Smooth muscle cell (in vitro differentiated cells): ENCODE results near the gene CA10. TPM values are rescaled to one million over a fixed set of nuclear protein-coding genes. Genes with fewer than 3 reads are reported as not detected.

Source experiments
- DNase-seq: peaks from one replicate; lab custom pipeline; 2025; ENCODE audit not compliant: unreplicated experiment; lab: John Stamatoyannopoulos, UW
- H2AFZ ChIP-seq: fragments of 200-600 bp; sonication (generic); 2 replicates; pipeline ENCODE4 v1.6.0; 2016; ENCODE audit warnings: antibody characterized with exemption, low read depth, mild to moderate bottlenecking
- H3F3A ChIP-seq: fragments of 200-600 bp; sonication (generic); 2 replicates; pipeline ENCODE4 v1.6.0; 2017; ENCODE audit warnings: antibody characterized with exemption, low read depth
- H3K27ac ChIP-seq: fragments of 200-600 bp; sonication (generic); 2 replicates; pipeline ENCODE4 v1.5.1; 2016; ENCODE audit warnings: low read depth, mild to moderate bottlenecking
- H3K27me3 ChIP-seq: fragments of 200-600 bp; sonication (generic); 2 replicates; pipeline ENCODE4 v1.6.1; 2016; ENCODE audit warnings: low read depth, mild to moderate bottlenecking
- H3K36me3 ChIP-seq: fragments of 200-600 bp; sonication (generic); 2 replicates; pipeline ENCODE4 v1.5.1; 2016; ENCODE audit warnings: low read depth
- H3K4me1 ChIP-seq: fragments of 200-600 bp; sonication (generic); 2 replicates; pipeline ENCODE4 v1.5.1; 2016; ENCODE audit warnings: low read depth
- H3K4me2 ChIP-seq: fragments of 200-600 bp; sonication (generic); 2 replicates; pipeline ENCODE4 v1.6.0; 2016; ENCODE audit warnings: mild to moderate bottlenecking
- H3K4me3 ChIP-seq: fragments of 200-600 bp; sonication (generic); 2 replicates; pipeline ENCODE4 v1.5.1; 2016; ENCODE audit warnings: mild to moderate bottlenecking
- H3K79me2 ChIP-seq: fragments of 200-600 bp; sonication (generic); 2 replicates; pipeline ENCODE4 v1.6.0; 2016; ENCODE audit warnings: low read depth, mild to moderate bottlenecking
- H3K9ac ChIP-seq: fragments of 200-600 bp; sonication (generic); 2 replicates; pipeline ENCODE4 v1.6.0; 2016; ENCODE audit warnings: low read depth
- H3K9me3 ChIP-seq: fragments of 200-600 bp; sonication (generic); replicated peaks from 2 replicates; pipeline ENCODE4 v1.5.1; 2016; ENCODE audit warnings: low read depth
- H4K20me1 ChIP-seq: fragments of 200-600 bp; sonication (generic); 2 replicates; pipeline ENCODE4 v1.6.0; 2016; ENCODE audit warnings: low read depth
- WGBS: methylation state at CpG from one replicate; pipeline ENCODE4 v1.1.7; 2016; ENCODE audit warnings: low lambda C conversion rate; 5-methylcytosine and 5-hydroxymethylcytosine counted together
- polyA plus RNA-seq: library from polyadenylated mRNA; unstranded; fragments of >200 nt; fragmentation: Nextera tagmentation; extraction: Ambion mirVana; gene quantifications from 2 replicates; pipeline ENCODE4 v1.2.1, GENCODE V29; 2016
- total RNA-seq: library from RNA; depleted of rRNA; stranded (reverse); fragments of >200 nt; gene quantifications from 2 replicates; pipeline ENCODE4 v1.2.3, GENCODE V29; 2014
- TF ChIP-seq, protein P1 (sequence below): fragments of 200-600 bp; sonication (generic); IDR thresholded peaks from 2 replicates; pipeline ENCODE4 v1.5.1; 2017; ENCODE audit warnings: borderline replicate concordance, mild to moderate bottlenecking, antibody characterized with exemption; ENCODE audit not compliant: insufficient read depth, poor library complexity, severe bottlenecking

Gene CA10
- total and polyA plus RNA-seq, 2 experiments from 2014 or later, result 0.54 TPM; not detected in 1

DNA sequence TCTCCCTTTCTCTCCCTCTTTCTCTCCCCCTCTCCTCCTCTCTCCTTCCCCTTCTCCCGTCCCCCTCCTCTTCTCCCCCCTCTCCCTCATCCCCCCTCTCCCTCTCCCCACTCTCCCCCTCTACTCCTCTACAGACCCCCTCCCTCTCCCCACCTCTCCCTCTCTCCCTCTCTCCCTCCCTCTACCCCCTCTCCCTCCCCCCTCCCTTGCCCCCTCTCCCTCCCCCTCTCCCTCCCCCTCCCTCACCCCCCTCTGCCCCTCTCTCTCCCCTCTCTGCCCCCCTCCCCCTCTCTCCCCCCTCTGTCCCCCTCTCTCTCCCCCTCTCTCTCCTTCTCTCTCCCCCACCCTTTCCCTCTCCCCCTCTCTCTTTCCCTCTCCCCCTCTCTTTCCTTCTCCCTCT lies 545.3 kb downstream of the CA10 start:
- no peak overlapping the region for H3K4me3 ChIP-seq
- no peak for DNase-seq
- no peaks in the 10 kb centered on the region for H4K20me1 ChIP-seq
- no peaks in the 10 kb centered on the region for H3F3A ChIP-seq
- no peaks in the 10 kb centered on the region for H3K36me3 ChIP-seq
- WGBS, result no CpG with 5 or more reads among the region's 1 CpG
- H3K9me3 ChIP-seq, result no peaks in the 10 kb centered on the region
- H2AFZ ChIP-seq, result no peak overlapping the region
- no peak overlapping the region for H3K4me2 ChIP-seq
- no peak overlapping the region for H3K27ac ChIP-seq
- no peaks in the 10 kb centered on the region for H3K79me2 ChIP-seq
- H3K9ac ChIP-seq, result no peak overlapping the region
- H3K4me1 ChIP-seq, result no peaks in the 10 kb centered on the region
- H3K27me3 ChIP-seq, result peaks cover 3% of the 10 kb centered on the region
- TF ChIP-seq, protein P1, sequence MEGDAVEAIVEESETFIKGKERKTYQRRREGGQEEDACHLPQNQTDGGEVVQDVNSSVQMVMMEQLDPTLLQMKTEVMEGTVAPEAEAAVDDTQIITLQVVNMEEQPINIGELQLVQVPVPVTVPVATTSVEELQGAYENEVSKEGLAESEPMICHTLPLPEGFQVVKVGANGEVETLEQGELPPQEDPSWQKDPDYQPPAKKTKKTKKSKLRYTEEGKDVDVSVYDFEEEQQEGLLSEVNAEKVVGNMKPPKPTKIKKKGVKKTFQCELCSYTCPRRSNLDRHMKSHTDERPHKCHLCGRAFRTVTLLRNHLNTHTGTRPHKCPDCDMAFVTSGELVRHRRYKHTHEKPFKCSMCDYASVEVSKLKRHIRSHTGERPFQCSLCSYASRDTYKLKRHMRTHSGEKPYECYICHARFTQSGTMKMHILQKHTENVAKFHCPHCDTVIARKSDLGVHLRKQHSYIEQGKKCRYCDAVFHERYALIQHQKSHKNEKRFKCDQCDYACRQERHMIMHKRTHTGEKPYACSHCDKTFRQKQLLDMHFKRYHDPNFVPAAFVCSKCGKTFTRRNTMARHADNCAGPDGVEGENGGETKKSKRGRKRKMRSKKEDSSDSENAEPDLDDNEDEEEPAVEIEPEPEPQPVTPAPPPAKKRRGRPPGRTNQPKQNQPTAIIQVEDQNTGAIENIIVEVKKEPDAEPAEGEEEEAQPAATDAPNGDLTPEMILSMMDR, result no peak

DNA sequence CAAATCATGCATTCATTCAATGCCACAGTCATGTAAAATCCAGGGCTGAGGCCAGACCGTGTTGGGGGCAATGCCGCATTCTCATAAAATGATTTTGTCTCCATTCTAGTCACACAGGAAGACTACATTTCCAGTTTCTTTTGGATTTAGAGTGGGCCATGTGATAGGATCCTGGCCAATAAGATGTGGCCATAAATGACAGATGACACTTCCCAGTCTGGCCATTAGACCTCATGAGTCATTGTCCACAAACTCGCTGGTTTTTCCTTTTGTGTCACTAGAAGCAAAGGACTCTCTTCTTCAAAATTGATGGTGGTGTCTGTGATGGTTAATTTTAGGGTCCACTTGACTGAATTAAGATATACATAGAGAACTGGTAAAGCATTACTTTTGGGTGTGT lies 545.8 kb downstream of the CA10 start:
- H3F3A ChIP-seq, result no peaks in the 10 kb centered on the region
- no peak overlapping the region for H3K9ac ChIP-seq
- no peak overlapping the region for H3K4me3 ChIP-seq
- H3K79me2 ChIP-seq, result no peaks in the 10 kb centered on the region
- no peaks in the 10 kb centered on the region for H3K9me3 ChIP-seq
- H3K27me3 ChIP-seq, result peaks cover 2% of the 10 kb centered on the region
- no peaks in the 10 kb centered on the region for H4K20me1 ChIP-seq
- no peaks in the 10 kb centered on the region for H3K4me1 ChIP-seq
- no peak overlapping the region for H3K27ac ChIP-seq
- DNase-seq, result no peak
- TF ChIP-seq, protein P1, result no peak
- no peaks in the 10 kb centered on the region for H3K36me3 ChIP-seq
- 43% methylated on average over 3 of the region's 3 CpGs for WGBS
- H2AFZ ChIP-seq, result no peak overlapping the region
- no peak overlapping the region for H3K4me2 ChIP-seq

DNA sequence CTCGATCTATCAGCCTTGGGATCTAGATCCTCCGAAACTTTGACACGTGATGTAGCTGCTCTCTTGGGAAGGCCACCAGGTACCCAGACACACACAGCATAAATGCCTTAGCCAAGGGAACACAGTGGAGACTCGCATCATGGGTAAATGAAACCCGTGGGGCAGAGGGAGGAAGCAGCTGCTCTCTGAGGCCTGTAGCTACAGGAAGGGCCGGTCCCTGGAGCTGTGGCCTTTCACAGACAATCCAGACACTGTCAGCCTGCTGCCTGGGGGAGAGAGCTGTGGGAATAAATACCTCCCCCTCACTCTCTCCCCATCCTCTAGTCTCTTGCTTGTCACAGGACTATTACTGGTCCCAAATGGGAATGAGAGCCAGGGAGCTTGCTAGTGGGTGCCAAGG lies 546.9 kb downstream of the CA10 start:
- Histone ChIP-seq H3K4me3 (no peak overlapping the region), H3K4me2 (no peak overlapping the region), H3K4me1 (no peaks in the 10 kb centered on the region), H3F3A (no peaks in the 10 kb centered on the region), H2AFZ (no peak overlapping the region), H3K27me3 (no peaks in the 10 kb centered on the region), H3K9ac (no peak overlapping the region), H3K9me3 (no peaks in the 10 kb centered on the region), H3K27ac (no peak overlapping the region), H3K79me2 (no peaks in the 10 kb centered on the region), H4K20me1 (no peaks in the 10 kb centered on the region), H3K36me3 (no peaks in the 10 kb centered on the region)
- 84% methylated on average over 6 of the region's 6 CpGs for WGBS
- no peak for DNase-seq
- TF ChIP-seq, protein P1, result no peak

DNA sequence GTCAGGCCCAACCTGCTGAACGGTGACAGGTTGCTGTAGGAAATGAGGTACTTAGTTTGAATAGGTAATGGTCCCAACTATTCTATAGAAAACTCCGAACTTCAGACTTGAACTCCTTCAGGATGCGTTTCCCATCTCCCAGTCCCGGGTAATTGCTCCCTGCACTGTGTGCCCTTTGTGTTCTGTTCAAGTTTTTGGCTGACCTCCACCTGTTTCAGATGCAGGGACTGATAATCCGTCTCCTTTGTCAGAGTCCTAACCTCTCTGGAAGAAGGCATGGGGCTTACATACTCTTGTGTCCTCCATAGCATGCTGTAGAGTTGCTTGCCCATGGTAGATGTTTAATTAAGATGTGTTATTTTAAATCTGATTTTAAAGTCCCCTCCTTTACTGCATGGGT lies 547.7 kb downstream of the CA10 start:
- no peak overlapping the region for H2AFZ ChIP-seq
- H3K9ac ChIP-seq, result no peak overlapping the region
- 86% methylated on average over 5 of the region's 5 CpGs for WGBS
- TF ChIP-seq, protein P1, result no peak
- no peaks in the 10 kb centered on the region for H4K20me1 ChIP-seq
- H3K79me2 ChIP-seq, result no peaks in the 10 kb centered on the region
- H3F3A ChIP-seq, result no peaks in the 10 kb centered on the region
- no peaks in the 10 kb centered on the region for H3K9me3 ChIP-seq
- no peaks in the 10 kb centered on the region for H3K27me3 ChIP-seq
- no peak overlapping the region for H3K27ac ChIP-seq
- no peaks in the 10 kb centered on the region for H3K4me1 ChIP-seq
- H3K4me2 ChIP-seq, result no peak overlapping the region
- no peak overlapping the region for H3K4me3 ChIP-seq
- no peak for DNase-seq
- no peaks in the 10 kb centered on the region for H3K36me3 ChIP-seq
